NCI-H1105 treated with DMSO at 0.1 percent for 48 hours (cell line): ENCODE results near the gene AIDA.
"Not testable (repeated sequence)": the region's sequence is repeated elsewhere in the genome, so short reads cannot be mapped to it uniquely, and the experiment has no call there.

Experiments
- DNase-seq: peaks from one replicate; lab custom pipeline; 2025; lab: John Stamatoyannopoulos, UW

AIDA gene, protein sequence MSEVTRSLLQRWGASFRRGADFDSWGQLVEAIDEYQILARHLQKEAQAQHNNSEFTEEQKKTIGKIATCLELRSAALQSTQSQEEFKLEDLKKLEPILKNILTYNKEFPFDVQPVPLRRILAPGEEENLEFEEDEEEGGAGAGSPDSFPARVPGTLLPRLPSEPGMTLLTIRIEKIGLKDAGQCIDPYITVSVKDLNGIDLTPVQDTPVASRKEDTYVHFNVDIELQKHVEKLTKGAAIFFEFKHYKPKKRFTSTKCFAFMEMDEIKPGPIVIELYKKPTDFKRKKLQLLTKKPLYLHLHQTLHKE

DNA sequence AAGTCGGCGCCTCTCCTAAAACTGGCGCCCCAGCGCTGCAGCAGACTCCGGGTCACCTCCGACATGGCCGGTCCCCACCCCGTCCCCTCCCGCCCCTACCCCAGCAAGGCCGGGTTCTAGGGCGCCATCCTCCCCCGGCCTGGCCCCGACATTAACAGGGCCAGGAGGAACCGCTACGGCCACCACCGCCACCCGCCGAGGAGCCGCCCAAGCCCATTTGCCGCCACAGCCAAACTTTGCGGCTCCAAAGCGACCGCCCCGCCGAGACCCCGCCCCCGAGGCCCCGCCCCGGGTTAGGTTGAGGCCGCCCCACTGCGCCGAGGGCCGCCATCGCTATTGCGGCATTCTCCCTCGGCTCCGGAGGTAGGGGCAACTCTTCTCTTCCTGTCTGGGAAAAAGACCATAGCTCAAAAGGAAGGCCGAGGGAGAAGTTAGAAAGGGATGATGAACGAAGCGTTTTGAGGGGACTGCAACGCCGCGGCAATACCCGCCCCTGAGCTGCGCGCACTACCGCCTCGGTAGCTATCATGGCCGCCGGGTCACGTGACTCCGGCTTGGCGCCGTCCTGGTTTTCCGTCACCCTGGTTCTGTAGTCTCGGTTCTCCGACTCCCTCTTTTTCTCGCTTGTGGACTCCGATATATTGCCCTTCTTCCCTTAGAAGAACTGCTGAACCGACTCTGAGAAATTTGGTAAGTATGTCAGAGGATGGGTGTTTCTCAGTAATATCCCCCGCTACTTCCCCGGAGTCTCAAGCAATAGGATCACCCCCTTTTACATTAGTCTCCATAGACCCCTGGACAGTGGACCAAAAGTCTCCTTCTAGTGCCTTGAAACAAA lies at the start of gene AIDA, which contains the start of gene BROX:
AIDA (minus strand) TSS at position 239 of the 838 bp plus-strand sequence; CDS start at position 65, 174 bp downstream.
BROX (plus strand) TSS at position 312 of the 838 bp plus-strand sequence. CDS start 3,136 bp downstream, outside the sequence.
- peak; percentile 89 for DNase-seq

DNA sequence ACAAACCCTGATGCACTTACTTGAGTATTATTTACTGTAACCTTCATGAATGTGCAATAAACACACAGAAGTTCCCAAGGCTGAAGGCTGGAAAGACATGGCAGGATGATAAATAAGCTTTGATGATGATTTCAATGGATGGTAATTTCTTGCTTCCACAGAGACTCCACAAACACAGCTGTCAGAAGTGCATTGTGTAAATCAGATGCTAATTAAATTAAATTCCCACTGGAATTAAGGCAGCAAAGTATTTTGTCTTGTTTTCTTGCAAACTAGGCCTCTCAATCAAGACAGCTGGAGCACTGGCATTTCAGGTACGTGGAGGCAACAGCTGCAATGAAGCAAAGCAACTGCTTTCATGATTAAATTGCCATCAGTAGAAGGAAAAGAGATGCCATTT lies 48.8 kb upstream of the AIDA start:
- no peak for DNase-seq

DNA sequence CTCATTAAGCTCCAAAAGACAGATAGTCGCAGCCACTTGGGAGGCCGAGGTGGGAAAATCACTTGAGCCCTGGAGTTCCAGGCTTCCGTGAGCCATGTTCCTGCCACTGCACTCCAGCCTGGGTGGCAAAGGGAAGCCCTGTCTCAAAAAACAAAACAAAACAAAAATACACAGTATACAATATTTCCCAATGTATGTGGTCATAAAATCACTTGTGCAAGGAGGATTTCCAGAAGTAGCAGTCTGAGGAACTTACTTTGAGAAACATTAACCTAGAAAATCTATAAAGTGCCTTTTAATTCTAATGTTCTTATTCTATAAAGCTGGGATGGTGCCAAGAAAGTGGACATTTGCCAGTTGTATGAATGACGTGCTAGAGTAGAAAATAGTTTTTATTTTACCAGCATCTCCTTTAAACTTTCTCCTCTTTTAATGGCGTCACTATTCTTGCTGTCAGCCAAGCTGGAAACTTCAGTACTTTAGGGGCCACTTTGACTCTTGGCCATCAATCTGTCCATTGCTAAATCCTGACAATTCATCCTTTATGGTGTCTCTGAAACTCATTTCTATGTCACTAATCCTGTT lies 47.3 kb upstream of the AIDA start:
- no peak for DNase-seq

DNA sequence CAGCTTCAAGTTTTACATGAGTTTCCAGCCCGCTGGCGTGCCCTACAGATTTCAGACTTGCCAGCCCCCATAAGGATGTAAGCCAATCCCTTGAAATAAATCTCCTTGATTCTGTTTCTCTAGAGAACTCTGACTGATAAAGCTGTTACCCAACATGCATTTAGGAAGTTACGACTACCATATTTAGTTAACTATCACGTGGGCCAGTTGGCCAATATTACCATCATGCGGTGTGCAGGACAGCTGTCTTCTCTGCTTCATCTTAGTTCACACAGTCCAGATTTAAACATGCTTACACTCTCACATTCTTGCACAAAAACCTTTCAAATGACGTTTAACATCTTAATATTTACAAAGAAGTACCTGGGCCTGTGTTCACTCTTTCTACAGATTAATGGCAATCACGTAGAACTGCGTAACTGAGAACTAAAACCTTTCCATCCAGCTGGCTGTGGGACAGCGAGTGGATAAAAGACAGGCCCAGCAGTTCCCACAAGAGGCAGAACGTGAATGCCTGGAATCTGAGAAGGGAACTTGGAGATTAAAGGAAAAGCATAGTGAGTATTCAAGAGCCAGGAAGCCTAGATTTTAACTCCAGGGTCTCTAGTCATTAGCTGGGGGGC lies 45.5 kb upstream of the AIDA start:
- no peak for DNase-seq

DNA sequence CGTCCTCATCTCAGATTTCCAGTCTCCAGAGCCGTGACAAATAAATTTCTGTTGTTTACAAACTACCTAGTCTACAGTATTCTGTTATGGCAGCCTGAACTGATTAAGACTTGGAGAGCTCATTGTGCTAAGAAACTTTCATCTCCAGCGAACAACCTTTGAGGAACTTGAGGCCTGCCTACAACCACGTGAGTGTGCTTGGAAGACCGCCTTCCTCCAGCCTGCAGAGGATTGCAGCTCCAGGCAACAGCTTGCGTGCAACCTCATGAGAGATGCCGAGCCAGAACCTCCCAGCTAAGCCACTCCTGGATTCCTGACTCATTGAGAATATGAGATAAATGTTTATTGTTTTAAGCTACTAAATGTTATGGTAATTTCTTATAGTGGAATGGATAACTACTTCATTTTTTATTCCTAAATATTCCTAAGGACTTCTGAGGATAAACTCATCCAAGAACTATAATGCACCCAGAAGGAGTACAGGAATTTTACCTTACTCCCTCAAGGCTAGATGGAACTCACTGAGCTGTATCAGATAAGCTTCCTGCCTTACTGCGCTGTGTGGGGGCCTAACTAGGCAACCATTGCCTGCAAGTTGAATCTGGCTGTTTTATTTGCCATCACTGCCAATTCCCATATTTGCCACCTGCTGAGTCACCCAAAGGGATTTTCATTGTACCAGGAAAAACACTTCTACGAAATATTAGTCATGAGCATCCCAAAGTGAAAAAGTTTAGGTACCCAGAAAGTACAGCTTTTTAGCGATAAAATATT lies 42.3 kb upstream of the AIDA start:
- no peak for DNase-seq

DNA sequence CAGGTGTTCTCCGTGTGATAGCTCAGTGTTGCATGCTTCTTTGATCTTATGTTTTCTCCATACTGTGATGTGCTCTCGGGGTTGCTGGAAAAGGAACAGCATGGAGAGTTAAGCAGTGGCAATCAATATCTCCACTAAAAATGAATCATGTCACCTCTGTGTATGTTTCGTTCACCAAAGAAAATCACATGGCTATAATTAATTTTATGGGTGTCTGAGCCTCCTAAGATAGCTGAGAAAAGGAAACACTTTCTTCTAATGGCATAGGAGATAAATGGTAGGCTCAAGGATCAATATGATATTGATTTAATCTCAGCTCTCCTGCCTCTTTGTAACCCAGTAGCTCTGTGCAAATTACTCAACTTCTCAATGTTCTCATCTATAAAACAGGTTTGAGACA lies 39.0 kb upstream of the AIDA start:
- DNase-seq: no peak

DNA sequence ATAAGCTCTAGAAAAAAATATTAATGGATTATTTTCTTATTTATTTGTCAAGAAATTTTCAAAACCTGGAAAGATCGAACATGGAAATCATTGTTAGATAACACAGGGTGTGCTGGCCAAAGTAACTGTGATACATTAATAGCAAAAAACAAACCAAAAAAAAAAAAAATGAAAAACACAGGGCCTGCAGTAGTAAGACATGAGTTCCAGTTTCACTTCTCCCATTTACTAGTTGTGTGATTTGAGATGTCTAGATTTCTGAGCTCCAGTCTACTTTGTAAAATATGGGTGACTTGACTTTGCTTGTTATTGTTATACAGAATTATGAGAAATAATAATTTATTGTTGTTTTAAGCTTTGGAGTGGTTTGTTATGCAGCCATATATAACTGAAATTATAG lies 38.4 kb upstream of the AIDA start:
- no peak for DNase-seq

DNA sequence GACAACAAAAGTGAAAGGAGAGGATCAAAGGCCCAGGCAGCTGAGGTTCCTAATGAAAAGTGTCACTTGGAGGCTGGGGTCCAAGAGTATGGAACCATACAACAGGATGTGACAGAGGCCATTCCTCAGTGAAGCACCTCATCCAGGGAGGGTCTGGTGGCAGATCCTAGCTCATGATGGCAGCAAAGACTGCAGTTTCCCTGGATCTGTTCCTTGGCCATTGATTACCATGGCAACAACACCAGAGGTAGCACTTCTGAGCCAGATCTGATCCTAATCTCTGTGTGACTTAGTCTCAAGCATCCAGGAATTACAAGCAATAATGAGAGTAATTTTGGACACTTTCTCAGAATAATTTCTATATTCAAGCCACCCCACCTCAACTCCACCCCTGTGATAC lies 37.6 kb upstream of the AIDA start:
- DNase-seq: peak; percentile 10

DNA sequence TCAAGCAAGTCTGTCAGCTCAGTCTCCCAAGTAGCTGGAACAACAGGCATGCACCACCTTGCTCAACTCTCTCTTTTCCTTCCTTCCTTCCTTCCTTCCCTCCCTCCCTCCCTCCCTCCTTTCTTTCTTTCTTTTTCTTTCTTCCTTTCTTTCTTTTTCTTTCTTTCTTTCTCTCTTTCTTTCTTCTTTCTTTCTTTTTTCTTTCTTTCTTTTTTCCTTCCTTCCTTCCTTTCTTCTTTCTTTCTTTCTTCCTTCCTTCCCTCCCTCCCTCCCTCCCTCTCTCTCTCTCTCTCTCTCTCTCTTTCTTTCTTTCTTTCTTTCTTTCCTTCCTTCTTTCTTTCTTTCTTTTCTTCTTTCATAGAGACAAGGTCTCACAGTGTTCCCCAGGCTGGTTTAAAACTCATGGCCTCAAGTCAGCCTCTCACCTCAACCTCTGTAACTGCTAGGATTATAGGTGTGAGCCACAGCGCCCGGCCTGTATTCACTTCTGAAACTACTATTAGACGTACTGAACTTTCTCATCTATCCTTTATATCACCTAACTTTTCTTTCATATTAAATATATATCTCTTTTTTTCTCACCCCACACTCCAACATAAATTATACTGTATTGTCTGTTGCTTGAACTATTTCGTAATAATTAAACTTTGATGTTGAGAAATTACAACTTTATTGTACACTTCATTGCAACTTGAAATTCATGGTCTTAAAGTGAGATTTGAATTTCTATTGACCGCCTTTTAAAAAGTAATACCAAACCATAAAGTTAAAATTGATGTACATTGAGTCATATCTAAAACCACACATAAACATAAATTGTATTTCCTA lies 29.6 kb upstream of the AIDA start:
- DNase-seq: not testable (repeated sequence)

DNA sequence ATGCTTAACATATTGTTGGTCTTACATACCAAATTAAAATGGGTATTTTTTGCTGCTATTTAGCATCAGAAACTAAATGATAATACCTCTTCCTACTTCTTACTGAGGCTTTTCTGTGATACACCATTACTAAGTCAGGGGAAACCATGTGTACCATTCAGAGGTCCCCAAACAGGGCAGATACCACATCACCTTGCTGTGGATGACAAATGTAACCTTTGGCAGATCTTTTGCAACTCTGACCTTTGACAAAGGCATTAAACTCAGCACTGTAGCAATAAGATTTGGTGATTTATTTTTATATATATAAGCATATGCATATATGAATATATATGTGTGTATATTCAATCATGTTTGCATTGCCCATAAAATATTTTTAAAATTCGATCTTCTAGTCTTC lies 27.6 kb upstream of the AIDA start:
- no peak for DNase-seq

DNA sequence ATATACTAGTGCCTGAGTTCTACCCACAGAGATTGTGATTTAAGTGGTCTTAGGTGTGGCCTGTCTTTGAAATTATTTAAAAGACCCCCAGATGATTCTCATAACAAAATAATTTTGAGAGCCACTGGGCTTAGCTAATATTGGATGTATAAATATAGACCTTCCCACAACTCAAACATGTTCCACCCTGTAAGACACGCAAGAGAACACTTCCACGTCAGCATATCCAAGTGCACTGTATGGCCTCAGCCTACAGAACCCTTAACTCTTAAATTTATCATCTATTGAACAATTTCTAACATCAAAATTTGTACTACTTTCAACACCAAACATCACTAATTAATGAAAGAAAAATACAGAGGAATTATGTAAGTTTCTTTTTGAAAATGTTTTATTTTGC lies 27.2 kb upstream of the AIDA start:
- no peak for DNase-seq

DNA sequence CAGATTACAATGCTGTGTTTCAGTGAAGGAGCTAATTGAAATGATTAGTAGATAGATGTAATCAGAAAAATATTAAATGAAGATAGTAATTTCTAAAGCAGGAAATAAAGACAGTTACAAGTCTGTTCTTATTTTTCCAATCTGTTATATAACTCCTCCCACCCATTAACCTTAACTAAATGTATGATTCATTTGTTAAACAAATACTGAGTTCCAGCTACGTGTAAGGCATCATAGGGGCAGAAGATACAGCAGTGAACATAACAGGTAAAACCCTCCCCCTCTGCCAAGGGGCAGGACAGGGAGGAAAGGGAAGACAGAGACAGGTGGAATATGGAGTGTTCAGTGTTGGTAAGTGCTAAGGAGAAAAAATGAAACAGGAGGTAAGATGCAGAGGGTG lies 24.7 kb upstream of the AIDA start, which contains the start of gene FAM177B:
FAM177B (plus strand) TSS at position 231 of the 400 bp plus-strand sequence. CDS start 9,344 bp downstream, outside the sequence.
- no peak for DNase-seq

DNA sequence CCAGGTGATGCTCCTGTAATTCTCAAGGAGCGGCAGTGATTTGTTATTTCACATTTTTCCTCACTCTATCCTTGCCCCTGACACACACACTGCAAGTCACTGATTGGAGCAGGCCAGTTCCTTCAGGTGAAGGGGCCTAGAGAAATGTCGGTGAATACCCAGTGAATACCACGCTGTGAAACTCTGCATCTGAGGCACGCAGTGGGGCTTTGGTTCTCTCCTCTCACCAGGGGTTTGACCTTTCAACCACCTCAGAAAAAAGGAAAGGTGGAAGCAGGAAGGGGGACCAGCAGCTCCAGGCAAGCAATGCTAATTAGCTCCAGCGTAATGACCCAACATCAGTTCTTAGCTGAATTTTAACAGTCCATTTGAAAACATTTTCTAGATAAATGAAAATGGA lies 24.2 kb upstream of the AIDA start:
- DNase-seq: no peak

DNA sequence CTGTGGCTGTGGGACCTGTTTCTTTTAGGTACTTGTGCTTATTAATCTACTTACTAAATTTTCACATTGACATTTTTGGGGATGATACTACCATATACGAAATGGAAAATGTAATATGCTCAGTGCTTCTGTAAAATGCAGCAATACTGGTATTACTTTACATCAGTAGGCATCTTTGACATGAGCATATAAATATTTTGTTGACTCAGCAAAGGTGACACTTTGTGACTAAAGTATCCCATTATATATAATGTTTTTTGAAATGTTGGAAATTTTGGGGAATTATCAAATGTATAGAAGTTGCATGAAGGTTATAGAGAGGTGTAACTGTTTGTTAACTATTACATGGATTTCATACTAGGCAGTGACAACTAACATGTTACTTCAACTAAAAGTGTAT lies 22.4 kb upstream of the AIDA start:
- DNase-seq: no peak

DNA sequence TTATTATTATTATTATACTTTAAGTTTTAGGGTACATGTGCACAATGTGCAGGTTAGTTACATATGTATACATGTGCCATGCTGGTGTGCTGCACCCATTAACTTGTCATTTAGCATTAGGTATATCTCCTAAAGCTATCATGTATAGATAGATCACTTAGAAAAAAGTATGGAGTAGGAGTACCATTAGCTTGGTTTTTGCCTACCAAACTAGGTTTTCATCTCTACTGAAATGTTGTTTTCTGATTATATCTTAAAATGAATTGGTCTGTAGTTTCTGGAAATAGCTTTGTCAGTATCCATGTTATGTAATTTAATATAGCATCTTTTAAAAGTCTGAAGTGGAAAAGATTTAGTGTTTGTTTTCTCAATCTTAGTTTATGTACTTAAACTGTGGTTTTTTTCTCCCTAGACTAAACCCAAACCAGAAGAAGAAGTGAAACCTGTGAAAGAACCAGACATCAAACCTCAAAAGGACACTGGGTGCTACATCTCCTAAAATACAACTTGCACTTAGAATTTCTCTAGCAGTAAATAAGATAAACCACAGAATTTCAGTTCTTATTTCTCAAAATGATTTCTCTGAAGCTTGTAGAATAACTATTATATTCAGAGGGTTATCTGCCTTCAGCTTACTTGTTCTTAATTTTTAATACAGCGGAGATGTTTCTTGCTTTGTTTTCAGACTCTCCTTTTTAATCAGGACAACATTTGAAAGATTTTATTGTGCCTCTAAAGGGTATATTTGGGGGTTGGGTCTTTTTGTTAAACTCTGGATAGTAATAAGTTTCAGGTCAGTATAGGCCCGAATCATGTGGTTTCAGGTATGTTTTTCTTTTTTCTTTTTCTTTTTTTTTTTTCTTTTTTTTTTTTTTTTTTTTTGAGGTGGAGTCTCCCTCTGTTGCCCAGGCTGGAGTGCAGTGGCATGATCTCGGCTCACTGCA lies 20.2 kb upstream of the AIDA start:
- DNase-seq: no peak

DNA sequence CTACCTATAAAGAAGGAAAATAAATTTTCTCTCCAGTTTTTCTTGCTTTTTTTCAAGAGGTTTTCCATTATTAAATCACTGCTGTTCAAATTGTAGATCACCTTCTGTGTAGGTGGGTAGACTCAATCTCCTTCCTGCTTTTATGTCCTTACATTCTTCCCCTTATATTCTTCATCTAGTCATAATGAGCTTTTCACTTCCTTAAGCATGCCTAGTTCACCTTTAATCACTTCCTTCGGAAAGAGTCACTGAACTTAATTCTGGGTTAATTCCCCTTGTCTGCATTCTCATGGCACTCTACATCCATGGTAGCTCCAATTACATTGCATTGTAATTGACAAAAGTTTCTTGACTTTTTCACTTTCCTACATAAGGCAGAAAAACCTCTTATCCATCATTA lies 18.6 kb upstream of the AIDA start:
- no peak for DNase-seq

DNA sequence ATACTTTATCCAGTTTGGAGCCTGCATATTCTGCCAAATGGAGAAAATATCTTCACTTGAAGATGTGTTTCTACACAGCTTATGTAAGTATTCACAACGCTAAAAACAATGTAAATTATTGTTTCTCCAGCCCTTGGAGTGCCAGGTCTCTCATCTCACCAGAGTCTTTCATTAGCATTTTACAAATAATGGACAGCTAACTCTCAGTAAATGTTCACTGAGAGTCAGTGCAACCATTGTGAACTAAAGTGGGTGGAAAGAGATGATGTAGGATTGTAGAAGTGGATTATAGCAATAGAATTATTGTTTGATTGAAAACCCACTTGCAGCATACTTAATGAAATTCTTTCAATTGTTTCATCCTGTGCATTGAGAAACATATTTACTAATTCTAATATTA lies 16.5 kb upstream of the AIDA start:
- no peak for DNase-seq

DNA sequence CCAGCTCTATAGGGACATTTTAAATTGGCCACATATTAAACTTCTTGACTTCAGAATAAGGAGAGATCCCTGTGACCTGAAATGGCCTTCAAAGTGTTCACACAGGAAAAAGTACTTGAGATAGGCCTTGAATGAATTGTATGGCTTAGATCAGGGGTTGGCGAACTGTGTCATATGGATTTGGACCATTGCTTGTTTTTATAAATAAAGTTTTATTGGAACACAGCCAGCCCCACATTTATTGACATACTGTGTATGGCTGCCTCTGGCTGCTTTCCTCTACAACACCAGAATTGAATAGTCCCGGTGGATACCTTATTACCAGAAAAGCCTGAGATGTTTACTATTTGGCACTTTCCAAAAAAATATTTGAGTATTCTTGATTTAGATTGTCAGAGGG lies 4.1 kb upstream of the AIDA start:
- DNase-seq: no peak
